Right lobe of liver (tissue), 6 donors: ENCODE data around the gene TPRX1. TPM values are rescaled to one million over a fixed set of nuclear protein-coding genes. Genes with fewer than 3 reads are reported as not detected.
"Not testable (repeated sequence)": the region's sequence is repeated elsewhere in the genome, so short reads cannot be mapped to it uniquely, and the experiment has no call there.

Experiments
- ATAC-seq, 4 donors: fragments of 200-7000 bp; cut with Tn5 transposase; one replicate each; pipeline ENCODE4 v1.9.1; 2020; ENCODE audit warnings: mild to moderate bottlenecking in 4 of 4, moderate library complexity in 4 of 4
- DNase-seq, 3 donors: peaks; one replicate each; pipeline ENCODE4 v3.0.0-alpha.2; 2020
- H3K27ac ChIP-seq, 3 donors: fragments of 200-600 bp; one replicate each; pipeline ENCODE4 v1.8.0; 2022
- H3K27me3 ChIP-seq, 2 donors: fragments of 200-600 bp; one replicate each; pipeline ENCODE4 v1.8.0; 2022
- H3K36me3 ChIP-seq, 4 donors: fragments of 200-600 bp; sonication (generic) in 1 of 4; one replicate each; pipeline versions ENCODE4 v1.5.1 to v1.8.0; 2017 to 2022; ENCODE audit warnings: control low read depth in 1 of 4
- H3K4me1 ChIP-seq, 4 donors: fragments of 200-600 bp; sonication (generic) in 1 of 4; one replicate each; pipeline versions ENCODE4 v1.5.1 to v1.8.0; 2017 to 2022; ENCODE audit warnings: control low read depth in 1 of 4
- H3K4me3 ChIP-seq, 3 donors: fragments of 200-600 bp; one replicate each; pipeline ENCODE4 v1.8.0; 2022
- H3K9me3 ChIP-seq, 4 donors: fragments of 200-600 bp; sonication (generic) in 1 of 4; one replicate each; pipeline versions ENCODE4 v1.5.1 to v1.8.0; 2017 to 2022; ENCODE audit warnings: control low read depth in 1 of 4
- CTCF ChIP-seq, 4 donors: fragments of 200-600 bp in 3 of 4; fragments of 450-650 bp in 1 of 4; IDR thresholded peaks; one replicate each; pipeline versions ENCODE4 v1.5.1 to v1.8.0; 2016 to 2022; ENCODE audit warnings: antibody characterized with exemption in 4 of 4, mild to moderate bottlenecking in 2 of 4
- POLR2A ChIP-seq: fragments of 450-650 bp; IDR thresholded peaks from one replicate; pipeline ENCODE4 v1.6.1; 2017; ENCODE audit warnings: antibody characterized with exemption, mild to moderate bottlenecking
- WGBS: methylation state at CpG from one replicate; pipeline ENCODE4 v1.1.6; 2018; ENCODE audit warnings: low coverage, low lambda C conversion rate; ENCODE audit not compliant: insufficient coverage; ENCODE audit errors: missing lambda C conversion rate; 5-methylcytosine and 5-hydroxymethylcytosine counted together
- intact Hi-C, 2 donors: fragments of 100-400 bp; cut with DNase I; formaldehyde crosslinking; loops; one replicate each; pipeline versions ENCODE4 v1.11.2 to v1.14.1; 2022
- total RNA-seq, 6 experiments: library from RNA; depleted of rRNA in 2 of 6; stranded (reverse); fragments of >200 nt in 2 of 6; fragmentation: NEBNext Ultra II Directional in 3 of 6; extraction: Animal tissue kit (Norgen Biotek cat#: 25700) in 3 of 6; gene quantifications; one replicate each; pipeline versions ENCODE4 v1.1.0 to v1.2.4, GENCODE V29; 2016 to 2023
- donor health status: DM: no; HTN: yes; CAD: no.
- donor health status: DM: no; HTN: no; CAD: no.
- donor health status: DM: no; HTN: no; CAD: no.
- donor health status: DM: no; HTN: yes; CAD: no.
- donor health status: DM: no; HTN: yes; CAD: no.

The TPRX1 gene
- total RNA-seq, 6 experiments from 2014 or later: not detected

GRCh38 chr19:47813995-47814328 lies 9.6 kb upstream of the TPRX1 start:
- H3K9me3 ChIP-seq: no peaks in the 10 kb centered on the region
- intact Hi-C loops: no loop called here
- WGBS: 51% methylated on average over 7 of the region's 7 CpGs

GRCh38 chr19:47813304-47813994 lies 9.1 kb upstream of the TPRX1 start:
- ATAC-seq (peak; percentile 86 to 91 (median 90)), DNase-seq (peak; percentile 78 to 81 (median 80))
- H3K27ac ChIP-seq: no peak overlapping the region
- H3K36me3 ChIP-seq: no peaks in the 10 kb centered on the region
- H3K4me1 ChIP-seq: no peaks in the 10 kb centered on the region
- TF ChIP-seq POLR2A (no peak), CTCF (IDR thresholded peaks at IDR 0.05) (peak in 3 of 4 donors; percentile 57 to 60 (median 59))
- 13% methylated on average over 10 of the region's 17 CpGs for WGBS
- no peak overlapping the region for H3K4me3 ChIP-seq
- intact Hi-C loops: no loop called here
- no peaks in the 10 kb centered on the region for H3K27me3 ChIP-seq
- H3K9me3 ChIP-seq: no peaks in the 10 kb centered on the region

More at GRCh38 chr19:47813995-47814328, 9.6 kb upstream of the TPRX1 start:
- H3K4me1 ChIP-seq: no peaks in the 10 kb centered on the region
- TF ChIP-seq CTCF (IDR thresholded peaks at IDR 0.05) (no peak), POLR2A (no peak)
- no peaks in the 10 kb centered on the region for H3K36me3 ChIP-seq
- H3K27me3 ChIP-seq: no peaks in the 10 kb centered on the region
- ATAC-seq (peak in 1 of 4 donors; percentile 16), DNase-seq (no peak)
- H3K27ac ChIP-seq: no peak overlapping the region
- no peak overlapping the region for H3K4me3 ChIP-seq

- H3K9me3 ChIP-seq: no peaks in the 10 kb centered on the region
- no peak overlapping the region for H3K27ac ChIP-seq
- no peak for DNase-seq
- H3K4me3 ChIP-seq: no peak overlapping the region
- H3K4me1 ChIP-seq: no peaks in the 10 kb centered on the region
- ATAC-seq: no peak
- intact Hi-C loops: no loop called here
- H3K36me3 ChIP-seq: no peaks in the 10 kb centered on the region
- WGBS: 75% methylated on average over 6 of the region's 6 CpGs
- TF ChIP-seq CTCF (IDR thresholded peaks at IDR 0.05) (no peak), POLR2A (no peak)
- H3K27me3 ChIP-seq: no peaks in the 10 kb centered on the region
Measured at GRCh38 chr19:47806435-47806834, 2.1 kb upstream of the TPRX1 start.

GRCh38 chr19:47805313-47805712 lies 962 bp upstream of the TPRX1 start:
- Histone ChIP-seq H3K4me3 (no peak overlapping the region), H3K27ac (no peak overlapping the region), H3K4me1 (no peaks in the 10 kb centered on the region), H3K36me3 (no peaks in the 10 kb centered on the region), H3K27me3 (no peaks in the 10 kb centered on the region), H3K9me3 (no peaks in the 10 kb centered on the region)
- no peak for TF ChIP-seq CTCF (IDR thresholded peaks at IDR 0.05)
- no peak for TF ChIP-seq POLR2A
- intact Hi-C loops: no loop called here
- DNase-seq (no peak), ATAC-seq (no peak)
- WGBS: 57% methylated on average over 6 of the region's 10 CpGs

- H3K27me3 ChIP-seq, intact Hi-C loops, DNase-seq, H3K9me3 ChIP-seq, H3K27ac ChIP-seq, H3K4me3 ChIP-seq, H3K4me1 ChIP-seq, H3K36me3 ChIP-seq: not testable (repeated sequence)
- ATAC-seq: peak in 2 of 4 donors; percentile 22 to 55
- no CpG with 5 or more reads among the region's 12 CpGs for WGBS
Measured at GRCh38 chr19:47803671-47804070, 680 bp downstream of the TPRX1 start.

- H3K4me1 ChIP-seq, H3K27ac ChIP-seq, H3K4me3 ChIP-seq, H3K36me3 ChIP-seq, H3K27me3 ChIP-seq, H3K9me3 ChIP-seq, intact Hi-C loops, DNase-seq: not testable (repeated sequence)
- ATAC-seq: peak in 1 of 4 donors; percentile 21
- WGBS: no CpG with 5 or more reads among the region's 21 CpGs
Measured at GRCh38 chr19:47803148-47803547, 1.2 kb downstream of the TPRX1 start.
